ENCODE results near the gene NBEA. TPM values are rescaled to one million over a fixed set of nuclear protein-coding genes. Genes with fewer than 3 reads are reported as not detected.

NBEA gene
- total RNA-seq, 1 experiment from 2014 or later = 0.54 TPM

GRCh38 chr13:35473206-35473775 is 531.2 kb downstream of the NBEA start:
- Mint-ChIP-seq H3K27me3 (ENCODE audit: insufficient read depth, unreplicated experiment) (peaks cover 7% of the 10 kb centered on the region), H3K27ac (ENCODE audit: unreplicated experiment) (no peak overlapping the region), H3K9me3 (ENCODE audit: unreplicated experiment) (no peaks in the 10 kb centered on the region), H3K4me3 (ENCODE audit: unreplicated experiment) (no peak overlapping the region), H3K4me1 (ENCODE audit: low read depth, unreplicated experiment) (no peaks in the 10 kb centered on the region), H3K36me3 (ENCODE audit: insufficient read depth, unreplicated experiment) (no peaks in the 10 kb centered on the region)
- DNase-seq = no peak
- POLR2A ChIA-PET = no interaction called here
- Histone ChIP-seq H3K4me1 (no peaks in the 10 kb centered on the region; the same call in 1 of the 2 replicates), H3K36me3 (ENCODE audit: control insufficient read depth, insufficient read depth, low read length) (no peaks in the 10 kb centered on the region), H3K27me3 (replicated peaks; ENCODE audit: control insufficient read depth, insufficient read depth, low read length) (no peaks in the 10 kb centered on the region), H3K9me3 (no peaks in the 10 kb centered on the region), H3K4me3 (ENCODE audit: low read depth, low read length) (no peak overlapping the region)
- CTCF ChIA-PET = no interaction called here
- no peak for TF ChIP-seq CTCF (IDR thresholded peaks at IDR 0.05; ENCODE audit: insufficient read depth in 1 of 2, low read depth in 1 of 2, low read length in 1 of 2, severe bottlenecking in 1 of 2, unreplicated experiment in 1 of 2)
- intact Hi-C loops (cut with micrococcal nuclease; ENCODE audit: unreplicated experiment) = no loop called here
- BruUV-seq (replicated peaks) = no TSS peak

GRCh38 chr13:35473802-35474201 is 531.7 kb downstream of the NBEA start:
- intact Hi-C loops (cut with micrococcal nuclease; ENCODE audit: unreplicated experiment) = no loop called here
- H3K9me3 Mint-ChIP-seq (ENCODE audit: unreplicated experiment) = no peaks in the 10 kb centered on the region
- H3K4me3 Mint-ChIP-seq (ENCODE audit: unreplicated experiment) = no peak overlapping the region
- H3K27ac Mint-ChIP-seq (ENCODE audit: unreplicated experiment) = no peak overlapping the region
- Histone ChIP-seq H3K4me1 (no peaks in the 10 kb centered on the region; the same call in 1 of the 2 replicates), H3K4me3 (ENCODE audit: low read depth, low read length) (no peak overlapping the region), H3K9me3 (no peaks in the 10 kb centered on the region), H3K36me3 (ENCODE audit: control insufficient read depth, insufficient read depth, low read length) (no peaks in the 10 kb centered on the region), H3K27me3 (replicated peaks; ENCODE audit: control insufficient read depth, insufficient read depth, low read length) (no peaks in the 10 kb centered on the region)
- DNase-seq = no peak
- BruUV-seq (replicated peaks) = no TSS peak
- no peaks in the 10 kb centered on the region for H3K36me3 Mint-ChIP-seq (ENCODE audit: insufficient read depth, unreplicated experiment)
- H3K4me1 Mint-ChIP-seq (ENCODE audit: low read depth, unreplicated experiment) = no peaks in the 10 kb centered on the region
- no peak for TF ChIP-seq CTCF (IDR thresholded peaks at IDR 0.05; ENCODE audit: insufficient read depth in 1 of 2, low read depth in 1 of 2, low read length in 1 of 2, severe bottlenecking in 1 of 2, unreplicated experiment in 1 of 2)
- POLR2A ChIA-PET = no interaction called here
- peaks cover 7% of the 10 kb centered on the region for H3K27me3 Mint-ChIP-seq (ENCODE audit: insufficient read depth, unreplicated experiment)
- CTCF ChIA-PET = no interaction called here

GRCh38 chr13:35474496-35475211 is 532.6 kb downstream of the NBEA start:
- no peak overlapping the region for H3K27ac Mint-ChIP-seq (ENCODE audit: unreplicated experiment)
- H3K36me3 Mint-ChIP-seq (ENCODE audit: insufficient read depth, unreplicated experiment) = no peaks in the 10 kb centered on the region
- no peaks in the 10 kb centered on the region for H3K9me3 Mint-ChIP-seq (ENCODE audit: unreplicated experiment)
- no peaks in the 10 kb centered on the region for H3K4me1 Mint-ChIP-seq (ENCODE audit: low read depth, unreplicated experiment)
- no peaks in the 10 kb centered on the region for H3K9me3 ChIP-seq
- no TSS peak for BruUV-seq (replicated peaks)
- H3K4me3 ChIP-seq (ENCODE audit: low read depth, low read length) = no peak overlapping the region
- H3K36me3 ChIP-seq (ENCODE audit: control insufficient read depth, insufficient read depth, low read length) = no peaks in the 10 kb centered on the region
- TF ChIP-seq CTCF (IDR thresholded peaks at IDR 0.05; ENCODE audit: insufficient read depth in 1 of 2, low read depth in 1 of 2, low read length in 1 of 2, severe bottlenecking in 1 of 2, unreplicated experiment in 1 of 2) = no peak
- H3K27me3 ChIP-seq (replicated peaks; ENCODE audit: control insufficient read depth, insufficient read depth, low read length) = no peaks in the 10 kb centered on the region
- no peaks in the 10 kb centered on the region; the same call in 1 of the 2 replicates for H3K4me1 ChIP-seq
- H3K4me3 Mint-ChIP-seq (ENCODE audit: unreplicated experiment) = no peak overlapping the region
- H3K27me3 Mint-ChIP-seq (ENCODE audit: insufficient read depth, unreplicated experiment) = peaks cover 7% of the 10 kb centered on the region
- CTCF ChIA-PET = no interaction called here
- intact Hi-C loops (cut with micrococcal nuclease; ENCODE audit: unreplicated experiment) = no loop called here
- POLR2A ChIA-PET = no interaction called here
- no peak for DNase-seq
